K562 (cell line): ENCODE measurements around the gene SYMPK. TPM values are rescaled to one million over a fixed set of nuclear protein-coding genes. Genes with fewer than 3 reads are reported as not detected.
A peak's percentile ranks its signal among the peaks of the same experiment; 100 is the strongest.

Source experiments
- ARID1B ChIP-seq: fragments of 450-650 bp; IDR thresholded peaks from 2 replicates; pipeline ENCODE4 v1.6.1; 2016; ENCODE audit warnings: antibody characterized with exemption, mild to moderate bottlenecking, inconsistent platforms
- CBX5 ChIP-seq: IDR thresholded peaks from 2 replicates; pipeline ENCODE4 v1.6.1; 2014; ENCODE audit warnings: low read depth, borderline replicate concordance
- CTCF ChIP-seq, 3 experiments: IDR thresholded peaks in 2 of 3; conservative IDR thresholded peaks in 1 of 3; 2 replicates each; pipeline ENCODE4 v1.5.1; 2011 to 2012; ENCODE audit warnings: low read length in 3 of 3, mild to moderate bottlenecking in 3 of 3, control low read depth in 2 of 3, improper control_type of control experiment in 1 of 3, inconsistent platforms in 1 of 3, low read depth in 1 of 3, mixed read lengths in 1 of 3, moderate library complexity in 1 of 3; ENCODE audit not compliant: insufficient read depth in 2 of 3
- HEY1 ChIP-seq: fragments of 250-450 bp; sonication (Bioruptor Pico); IDR thresholded peaks from 2 replicates; pipeline ENCODE4 v1.5.0; 2020; ENCODE audit warnings: mild to moderate bottlenecking, moderate library complexity, borderline replicate concordance
- JUND ChIP-seq, 2 experiments: IDR thresholded peaks; 2 replicates in 1 of 2; 3 replicates in 1 of 2; pipeline ENCODE4 v1.6.1; 2011; ENCODE audit warnings: borderline replicate concordance in 2 of 2, low read depth in 2 of 2, low read length in 2 of 2, improper control_type of control experiment in 1 of 2, missing biosample characterization in 1 of 2, missing genetic modification characterization in 1 of 2, missing genetic modification reagents in 1 of 2
- RUNX1 ChIP-seq: sonication (generic); IDR thresholded peaks from 2 replicates; pipeline ENCODE4 v1.6.1; 2016; ENCODE audit warnings: antibody characterized with exemption, low read depth
- SMARCE1 ChIP-seq: fragments of 450-650 bp; IDR thresholded peaks from 2 replicates; pipeline ENCODE4 v1.7.1; 2016; ENCODE audit warnings: mild to moderate bottlenecking
- SNRNP70 ChIP-seq: fragments of 200-400 bp; formaldehyde crosslinking; optimal IDR thresholded peaks from 2 replicates; pipeline ENCODE3; 2017; ENCODE audit warnings: low read depth, low read length
- TSHZ1 ChIP-seq: fragments of 250-450 bp; sonication (Bioruptor Pico); IDR thresholded peaks from 2 replicates; pipeline ENCODE4 v1.4.0; 2020; ENCODE audit warnings: mild to moderate bottlenecking, moderate library complexity
- ZC3H11A ChIP-seq: IDR thresholded peaks from 2 replicates; pipeline ENCODE4 v1.6.1; 2012; ENCODE audit warnings: low read depth, low read length, improper control_type of control experiment
- ZNF696 ChIP-seq: fragments of 250-450 bp; sonication (Bioruptor Pico); conservative IDR thresholded peaks from 2 replicates; pipeline ENCODE4 v1.4.0; 2020; ENCODE audit warnings: mild to moderate bottlenecking, moderate library complexity
- polyA plus RNA-seq, 8 experiments: library from polyadenylated mRNA; depleted of rRNA in 4 of 8; stranded (reverse) in 5 of 8; unstranded in 3 of 8; fragments of >200 nt; fragmentation: Nextera tagmentation in 2 of 8; fragmentation: Illumina TruSeq in 1 of 8; extraction: Ambion mirVana in 2 of 8; extraction: Trizol in 1 of 8; gene quantifications; 2 replicates each; pipeline versions ENCODE4 v1.2.1 to v1.2.3, GENCODE V29; 2011 to 2014; ENCODE audit warnings: inconsistent platforms in 1 of 8, missing spikeins in 1 of 8
- total RNA-seq, 7 experiments: library from RNA; depleted of rRNA in 6 of 7; stranded (reverse); fragments of >200 nt in 6 of 7; fragmentation: Illumina TruSeq in 2 of 7; extraction: Trizol in 2 of 7; gene quantifications; 2 replicates each; pipeline versions ENCODE4 v1.2.1 to v1.2.3, GENCODE V29; 2011 to 2021; ENCODE audit warnings: low replicate concordance in 1 of 7
- TF ChIP-seq, protein P1 (sequence below): fragments of 250-450 bp; sonication (Bioruptor Pico); IDR thresholded peaks from 2 replicates; pipeline ENCODE4 v1.4.0; 2020
- TF ChIP-seq, protein P2 (sequence below): fragments of 200-400 bp; formaldehyde crosslinking; IDR thresholded peaks from 2 replicates; pipeline ENCODE4 v1.6.1; 2017; ENCODE audit warnings: mild to moderate bottlenecking, low read depth, low read length, moderate library complexity

SYMPK gene
- total and polyA plus RNA-seq, 9 of the 15 experiments (the other 6 are each of a cell fraction or from before 2014, with no cell fraction given) = 0.73 to 95.5 (median 58.4) TPM

DNA sequence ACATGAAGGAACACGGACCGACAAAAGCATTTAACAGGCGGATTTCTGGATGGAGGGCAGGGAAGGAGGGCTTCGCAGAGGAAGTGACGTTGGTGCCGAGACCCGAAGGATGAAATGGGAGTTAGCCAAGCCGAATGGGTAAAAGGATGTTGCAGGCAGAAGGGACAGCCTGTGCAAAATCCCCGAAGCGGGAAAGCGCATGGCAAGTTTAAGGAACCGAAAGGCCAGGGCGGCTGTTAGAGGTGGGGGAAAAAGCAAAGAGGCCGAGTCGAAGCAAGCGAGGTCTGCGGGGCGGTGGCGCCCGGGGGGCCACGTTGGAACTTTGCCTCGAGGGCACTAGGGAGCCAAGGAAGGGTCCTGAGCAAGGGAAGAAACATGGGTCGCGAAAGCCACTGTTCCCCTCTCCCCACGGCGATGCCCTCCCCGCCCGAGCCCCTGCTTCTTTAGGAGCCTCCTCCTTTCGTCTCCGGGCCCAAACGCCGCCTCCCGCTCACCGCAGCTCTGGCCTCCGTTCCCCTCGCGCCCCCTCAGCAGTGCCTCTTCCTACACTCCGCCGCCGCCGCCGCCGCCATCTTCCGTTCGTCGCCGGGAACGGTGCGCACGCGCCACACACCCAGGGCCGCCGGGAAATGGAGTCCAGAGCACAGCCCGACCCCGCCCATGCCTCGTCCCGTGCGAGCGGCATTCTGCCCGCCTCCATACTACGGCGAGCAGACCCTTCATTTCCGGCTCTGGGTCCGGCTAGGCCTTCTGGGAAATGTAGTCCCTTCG, at the start of gene SYMPK (continued):
- TF ChIP-seq, protein P1, sequence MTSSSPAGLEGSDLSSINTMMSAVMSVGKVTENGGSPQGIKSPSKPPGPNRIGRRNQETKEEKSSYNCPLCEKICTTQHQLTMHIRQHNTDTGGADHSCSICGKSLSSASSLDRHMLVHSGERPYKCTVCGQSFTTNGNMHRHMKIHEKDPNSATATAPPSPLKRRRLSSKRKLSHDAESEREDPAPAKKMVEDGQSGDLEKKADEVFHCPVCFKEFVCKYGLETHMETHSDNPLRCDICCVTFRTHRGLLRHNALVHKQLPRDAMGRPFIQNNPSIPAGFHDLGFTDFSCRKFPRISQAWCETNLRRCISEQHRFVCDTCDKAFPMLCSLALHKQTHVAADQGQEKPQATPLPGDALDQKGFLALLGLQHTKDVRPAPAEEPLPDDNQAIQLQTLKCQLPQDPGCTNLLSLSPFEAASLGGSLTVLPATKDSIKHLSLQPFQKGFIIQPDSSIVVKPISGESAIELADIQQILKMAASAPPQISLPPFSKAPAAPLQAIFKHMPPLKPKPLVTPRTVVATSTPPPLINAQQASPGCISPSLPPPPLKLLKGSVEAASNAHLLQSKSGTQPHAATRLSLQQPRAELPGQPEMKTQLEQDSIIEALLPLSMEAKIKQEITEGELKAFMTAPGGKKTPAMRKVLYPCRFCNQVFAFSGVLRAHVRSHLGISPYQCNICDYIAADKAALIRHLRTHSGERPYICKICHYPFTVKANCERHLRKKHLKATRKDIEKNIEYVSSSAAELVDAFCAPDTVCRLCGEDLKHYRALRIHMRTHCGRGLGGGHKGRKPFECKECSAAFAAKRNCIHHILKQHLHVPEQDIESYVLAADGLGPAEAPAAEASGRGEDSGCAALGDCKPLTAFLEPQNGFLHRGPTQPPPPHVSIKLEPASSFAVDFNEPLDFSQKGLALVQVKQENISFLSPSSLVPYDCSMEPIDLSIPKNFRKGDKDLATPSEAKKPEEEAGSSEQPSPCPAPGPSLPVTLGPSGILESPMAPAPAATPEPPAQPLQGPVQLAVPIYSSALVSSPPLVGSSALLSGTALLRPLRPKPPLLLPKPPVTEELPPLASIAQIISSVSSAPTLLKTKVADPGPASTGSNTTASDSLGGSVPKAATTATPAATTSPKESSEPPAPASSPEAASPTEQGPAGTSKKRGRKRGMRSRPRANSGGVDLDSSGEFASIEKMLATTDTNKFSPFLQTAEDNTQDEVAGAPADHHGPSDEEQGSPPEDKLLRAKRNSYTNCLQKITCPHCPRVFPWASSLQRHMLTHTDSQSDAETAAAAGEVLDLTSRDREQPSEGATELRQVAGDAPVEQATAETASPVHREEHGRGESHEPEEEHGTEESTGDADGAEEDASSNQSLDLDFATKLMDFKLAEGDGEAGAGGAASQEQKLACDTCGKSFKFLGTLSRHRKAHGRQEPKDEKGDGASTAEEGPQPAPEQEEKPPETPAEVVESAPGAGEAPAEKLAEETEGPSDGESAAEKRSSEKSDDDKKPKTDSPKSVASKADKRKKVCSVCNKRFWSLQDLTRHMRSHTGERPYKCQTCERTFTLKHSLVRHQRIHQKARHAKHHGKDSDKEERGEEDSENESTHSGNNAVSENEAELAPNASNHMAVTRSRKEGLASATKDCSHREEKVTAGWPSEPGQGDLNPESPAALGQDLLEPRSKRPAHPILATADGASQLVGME (CRISPR knock-in tag) = peak; percentile 41; the same call in 1 of the 2 replicates
- TF ChIP-seq HEY1 (no peak), CTCF (IDR thresholded peaks at IDR 0.05 in 2 of 3, conservative IDR thresholded peaks at IDR 0.05 in 1 of 3; ENCODE audit: insufficient read depth in 2 of 3, low read depth in 1 of 3, low read length in 3 of 3) (no peak), SNRNP70 (no peak), RUNX1 (peak; percentile 39; the same call in 1 of the 2 replicates), TSHZ1 (no peak), ZNF696 (no peak), SMARCE1 (0 out of 2 replicates have a peak, but pooled peaks have one; percentile 48), JUND (IDR thresholded peaks at IDR 0.05; ENCODE audit: borderline replicate concordance, low read depth, low read length) (peak; percentile 57), JUND (tag; IDR thresholded peaks at IDR 0.05; ENCODE audit: borderline replicate concordance, low read depth, low read length) (no peak), CBX5 (no peak), ZC3H11A (no peak), ARID1B (no peak)
- TF ChIP-seq, protein P2, sequence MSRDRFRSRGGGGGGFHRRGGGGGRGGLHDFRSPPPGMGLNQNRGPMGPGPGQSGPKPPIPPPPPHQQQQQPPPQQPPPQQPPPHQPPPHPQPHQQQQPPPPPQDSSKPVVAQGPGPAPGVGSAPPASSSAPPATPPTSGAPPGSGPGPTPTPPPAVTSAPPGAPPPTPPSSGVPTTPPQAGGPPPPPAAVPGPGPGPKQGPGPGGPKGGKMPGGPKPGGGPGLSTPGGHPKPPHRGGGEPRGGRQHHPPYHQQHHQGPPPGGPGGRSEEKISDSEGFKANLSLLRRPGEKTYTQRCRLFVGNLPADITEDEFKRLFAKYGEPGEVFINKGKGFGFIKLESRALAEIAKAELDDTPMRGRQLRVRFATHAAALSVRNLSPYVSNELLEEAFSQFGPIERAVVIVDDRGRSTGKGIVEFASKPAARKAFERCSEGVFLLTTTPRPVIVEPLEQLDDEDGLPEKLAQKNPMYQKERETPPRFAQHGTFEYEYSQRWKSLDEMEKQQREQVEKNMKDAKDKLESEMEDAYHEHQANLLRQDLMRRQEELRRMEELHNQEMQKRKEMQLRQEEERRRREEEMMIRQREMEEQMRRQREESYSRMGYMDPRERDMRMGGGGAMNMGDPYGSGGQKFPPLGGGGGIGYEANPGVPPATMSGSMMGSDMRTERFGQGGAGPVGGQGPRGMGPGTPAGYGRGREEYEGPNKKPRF = no peak
